Natural killer cell (primary cell): ENCODE results near the gene SPOCK2. TPM values are rescaled to one million over a fixed set of nuclear protein-coding genes. Genes with fewer than 3 reads are reported as not detected.
A peak's percentile ranks its signal among the peaks of the same experiment; 100 is the strongest.

Experiments
- ATAC-seq, 3 donors: fragments of 150-1000 bp in 2 of 3; fragments of 200-7000 bp in 1 of 3; cut with Tn5 transposase; 1 replicate in 1 of 3; 2 replicates in 2 of 3; pipeline ENCODE4 v1.10.0; 2021; ENCODE audit warnings: mild to moderate bottlenecking in 2 of 3, moderate library complexity in 2 of 3
- DNase-seq, 2 donors: peaks; one replicate each; pipeline versions ENCODE4 v3.0.0 to v3.0.0-alpha.2; 2013 to 2021; ENCODE audit warnings: mixed read lengths in 1 of 2
- H3K27ac ChIP-seq: one replicate; pipeline ENCODE4 v1.5.1; 2013; ENCODE audit warnings: mild to moderate bottlenecking, low read length
- H3K27me3 ChIP-seq: one replicate; pipeline ENCODE4 v1.6.1; 2013; ENCODE audit warnings: low read length; ENCODE audit not compliant: control insufficient read depth, insufficient read depth
- H3K36me3 ChIP-seq: one replicate; pipeline ENCODE4 v1.6.1; 2013; ENCODE audit warnings: low read length; ENCODE audit not compliant: control insufficient read depth, insufficient read depth
- H3K4me1 ChIP-seq: one replicate; pipeline ENCODE4 v1.6.1; 2013; ENCODE audit warnings: low read length; ENCODE audit not compliant: control insufficient read depth, insufficient read depth
- H3K4me3 ChIP-seq: one replicate; pipeline ENCODE4 v1.5.1; 2013; ENCODE audit warnings: low read length
- H3K9me3 ChIP-seq: one replicate; pipeline ENCODE4 v1.6.1; 2013; ENCODE audit warnings: low read length; ENCODE audit not compliant: control insufficient read depth, insufficient read depth
- H3K27ac Mint-ChIP-seq, 2 donors: one replicate each; pipeline ENCODE4 v1.8.0; 2022; ENCODE audit warnings: mild to moderate bottlenecking in 2 of 2, mixed read lengths in 2 of 2, moderate library complexity in 1 of 2
- H3K27me3 Mint-ChIP-seq, 2 donors: one replicate each; pipeline ENCODE4 v1.8.0; 2022; ENCODE audit warnings: low read depth in 2 of 2, mixed read lengths in 2 of 2
- H3K36me3 Mint-ChIP-seq: one replicate; pipeline ENCODE4 v1.8.0; 2022; ENCODE audit warnings: mixed read lengths
- H3K4me1 Mint-ChIP-seq, 2 donors: one replicate each; pipeline ENCODE4 v1.8.0; 2022; ENCODE audit warnings: mixed read lengths in 2 of 2
- H3K4me3 Mint-ChIP-seq: one replicate; pipeline ENCODE4 v1.8.0; 2022; ENCODE audit warnings: mild to moderate bottlenecking, moderate library complexity, mixed read lengths
- H3K9me3 Mint-ChIP-seq, 2 donors: one replicate each; pipeline ENCODE4 v1.8.0; 2022; ENCODE audit warnings: mixed read lengths in 2 of 2
- CTCF ChIP-seq: fragments of 200-600 bp; IDR thresholded peaks from one replicate; pipeline ENCODE4 v1.8.0; 2022; ENCODE audit warnings: antibody characterized with exemption
- WGBS: methylation state at CpG from one replicate; pipeline ENCODE4 v1.1.7; 2013; ENCODE audit warnings: missing lambda C conversion rate; ENCODE audit not compliant: insufficient coverage; 5-methylcytosine and 5-hydroxymethylcytosine counted together
- intact Hi-C: fragments of 100-400 bp; cut with micrococcal nuclease; formaldehyde crosslinking; loops from one replicate; pipeline ENCODE4 v1.14.2; 2022
- total RNA-seq, 4 donors: library from RNA; stranded (reverse); fragments of 120-200 nt in 1 of 4; gene quantifications; one replicate each; pipeline versions ENCODE4 v1.2.3 to v1.2.4, GENCODE V29; 2013 to 2022

The SPOCK2 gene
- total RNA-seq, 3 donors from 2014 or later (not counting 1 experiment from before 2014, with no cell fraction given): 258 to 329 (median 293) TPM

GRCh38 chr10:72067463-72068125 lies 20.8 kb downstream of the SPOCK2 start:
- peak in 1 of 2 donors; percentile 10 for DNase-seq
- H3K36me3 ChIP-seq: peaks cover 79% of the 10 kb centered on the region
- TF ChIP-seq CTCF: no peak
- Mint-ChIP-seq H3K36me3 (peaks cover 7% of the 10 kb centered on the region), H3K27me3 (no peaks in the 10 kb centered on the region), H3K4me3 (no peak overlapping the region), H3K27ac (peak overlapping the region; percentile 48 to 56), H3K9me3 (no peaks in the 10 kb centered on the region), H3K4me1 (peaks cover 11 to 28% of the 10 kb centered on the region in 2 donors)
- no peaks in the 10 kb centered on the region for H3K9me3 ChIP-seq
- H3K27me3 ChIP-seq: no peaks in the 10 kb centered on the region
- peak in 1 of 3 donors; percentile 10 for ATAC-seq
- intact Hi-C loops: no loop called here
- 86% methylated on average over 13 of the region's 13 CpGs for WGBS
- H3K4me1 ChIP-seq: peaks cover 9% of the 10 kb centered on the region
- H3K4me3 ChIP-seq: no peak overlapping the region
- H3K27ac ChIP-seq: no peak overlapping the region

GRCh38 chr10:72066318-72067284 lies 21.8 kb downstream of the SPOCK2 start:
- Mint-ChIP-seq H3K4me3 (no peak overlapping the region), H3K27ac (peak overlapping the region; percentile 44 to 63), H3K9me3 (no peaks in the 10 kb centered on the region), H3K27me3 (no peaks in the 10 kb centered on the region), H3K36me3 (peaks cover 7% of the 10 kb centered on the region), H3K4me1 (peaks cover 10 to 25% of the 10 kb centered on the region in 2 donors)
- DNase-seq (peak in 1 of 2 donors; percentile 13), ATAC-seq (no peak)
- H3K4me3 ChIP-seq: no peak overlapping the region
- no peaks in the 10 kb centered on the region for H3K9me3 ChIP-seq
- no peak for TF ChIP-seq CTCF
- H3K36me3 ChIP-seq: peaks cover 69% of the 10 kb centered on the region
- H3K4me1 ChIP-seq: peaks cover 9% of the 10 kb centered on the region
- H3K27me3 ChIP-seq: no peaks in the 10 kb centered on the region
- H3K27ac ChIP-seq: no peak overlapping the region
- intact Hi-C loops: no loop called here
- WGBS: 93% methylated on average over 18 of the region's 18 CpGs

- H3K4me3 ChIP-seq: no peak overlapping the region
- H3K9me3 ChIP-seq: no peaks in the 10 kb centered on the region
- no peak overlapping the region for H3K27ac ChIP-seq
- H3K27me3 Mint-ChIP-seq: no peaks in the 10 kb centered on the region
- peaks cover 8 to 22% of the 10 kb centered on the region in 2 donors for H3K4me1 Mint-ChIP-seq
- no peak overlapping the region for H3K4me3 Mint-ChIP-seq
- intact Hi-C loops: no loop called here
- no peak for DNase-seq
- peaks cover 7% of the 10 kb centered on the region for H3K36me3 Mint-ChIP-seq
- no peak for ATAC-seq
- H3K9me3 Mint-ChIP-seq: no peaks in the 10 kb centered on the region
- WGBS: 95% methylated on average over 13 of the region's 13 CpGs
- peaks cover 64% of the 10 kb centered on the region for H3K36me3 ChIP-seq
- no peak overlapping the region for H3K27ac Mint-ChIP-seq
- no peaks in the 10 kb centered on the region for H3K27me3 ChIP-seq
- no peak for TF ChIP-seq CTCF
- H3K4me1 ChIP-seq: peaks cover 5% of the 10 kb centered on the region
Observed at GRCh38 chr10:72065439-72066025, 22.8 kb downstream of the SPOCK2 start.
